Body of pancreas (tissue), 4 donors: ENCODE results near the gene PRRX1. TPM values are rescaled to one million over a fixed set of nuclear protein-coding genes. Genes with fewer than 3 reads are reported as not detected.

Experiments
- ATAC-seq: fragments of 150-250 bp; one replicate; pipeline ENCODE4 v1.9.1; 2016
- DNase-seq, 4 donors: peaks; one replicate each; pipeline ENCODE4 v3.0.0-alpha.2; 2019
- H3K27ac ChIP-seq, 4 donors: fragments of 200-600 bp; sonication (generic); 1 replicate in 3 of 4; 2 replicates in 1 of 4; pipeline versions ENCODE4 v1.5.1 to v1.6.1; 2016 to 2019; ENCODE audit warnings: mild to moderate bottlenecking in 1 of 4, mixed read lengths in 1 of 4, moderate library complexity in 1 of 4
- H3K27me3 ChIP-seq, 2 donors: fragments of 200-600 bp; sonication (generic); one replicate each; pipeline ENCODE4 v1.6.0; 2016; ENCODE audit warnings: mild to moderate bottlenecking in 1 of 2
- H3K36me3 ChIP-seq, 2 donors: fragments of 200-600 bp; sonication (generic); replicated peaks in 1 of 2; 2 replicates each; pipeline ENCODE4 v1.5.1; 2016; ENCODE audit warnings: low read depth in 2 of 2; ENCODE audit not compliant: insufficient read depth in 1 of 2
- H3K4me1 ChIP-seq: fragments of 200-600 bp; sonication (generic); one replicate; pipeline ENCODE4 v1.6.0; 2016
- H3K4me3 ChIP-seq, 2 donors: fragments of 200-600 bp; sonication (generic); 1 replicate in 1 of 2; 2 replicates in 1 of 2; pipeline ENCODE4 v1.5.1; 2016 to 2019
- H3K9me3 ChIP-seq, 3 donors: fragments of 200-600 bp; sonication (generic); 1 replicate in 2 of 3; 2 replicates in 1 of 3; pipeline ENCODE4 v1.5.1; 2016
- POLR2A ChIP-seq, 3 donors: fragments of 450-650 bp; IDR thresholded peaks; one replicate each; pipeline ENCODE4 v1.6.1; 2016; ENCODE audit warnings: antibody characterized with exemption in 3 of 3, mild to moderate bottlenecking in 2 of 3
- WGBS, 2 donors: methylation state at CpG; one replicate each; pipeline ENCODE4 v1.1.5; 2017; 5-methylcytosine and 5-hydroxymethylcytosine counted together
- intact Hi-C: fragments of 100-400 bp; cut with DNase I; formaldehyde crosslinking; loops from one replicate; pipeline ENCODE4 v1.15.1; 2023
- total RNA-seq, 2 donors: library from RNA; depleted of rRNA; stranded (reverse); fragments of >200 nt; gene quantifications; one replicate each; pipeline ENCODE4 v1.1.0, GENCODE V29; 2016
- TF ChIP-seq, protein P1 (sequence below), 7 experiments: fragments of 450-650 bp in 4 of 7; fragments of 200-600 bp in 3 of 7; sonication (generic) in 3 of 7; IDR thresholded peaks; one replicate each; pipeline ENCODE4 v1.5.1; 2016 to 2019; ENCODE audit warnings: antibody characterized with exemption in 7 of 7

The PRRX1 gene
- 1 to 10 TPM; 5.3 to 8.0 TPM for total RNA-seq

DNA sequence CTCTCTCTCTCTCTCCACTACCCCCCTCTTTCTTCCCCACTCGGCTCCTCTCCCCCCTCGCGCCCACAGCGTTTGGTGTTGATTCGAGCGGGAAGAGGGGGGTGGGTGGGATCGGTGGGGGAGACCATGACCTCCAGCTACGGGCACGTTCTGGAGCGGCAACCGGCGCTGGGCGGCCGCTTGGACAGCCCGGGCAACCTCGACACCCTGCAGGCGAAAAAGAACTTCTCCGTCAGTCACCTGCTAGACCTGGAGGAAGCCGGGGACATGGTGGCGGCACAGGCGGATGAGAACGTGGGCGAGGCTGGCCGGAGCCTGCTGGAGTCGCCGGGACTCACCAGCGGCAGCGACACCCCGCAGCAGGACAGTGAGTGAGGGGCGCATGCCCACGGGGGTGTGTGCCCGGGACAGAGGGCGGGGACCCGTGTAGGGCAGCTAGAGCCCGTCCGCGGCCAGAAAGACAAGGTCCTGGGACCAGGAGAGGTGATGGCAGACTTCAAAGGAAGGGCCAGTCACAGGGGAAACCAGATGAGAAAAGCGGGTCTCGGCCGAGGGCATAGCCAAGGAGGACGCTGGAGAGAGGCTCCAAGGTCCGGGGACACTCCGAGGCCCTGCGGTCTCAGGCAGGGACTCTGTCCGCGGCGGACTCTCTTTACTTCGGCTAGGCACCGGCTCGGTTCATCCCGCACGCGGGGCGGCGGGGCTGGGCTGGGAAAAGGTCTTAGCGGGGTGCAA is at the start of gene PRRX1:
PRRX1 (plus strand) TSS at position 39 of the 735 bp plus-strand sequence; CDS start at position 127, 88 bp downstream.
- Histone ChIP-seq H3K9me3 (no peaks in the 10 kb centered on the region), H3K27ac (peak within 1 kb of the TSS in 2 of 4 donors; percentile 18 to 26), H3K4me1 (peaks cover 36% of the 10 kb centered on the region), H3K4me3 (peak within 1 kb of the TSS; percentile 16 to 36), H3K36me3 (no peaks in the 10 kb centered on the region), H3K27me3 (peaks cover 0 to 37% of the 10 kb centered on the region in 2 donors)
- intact Hi-C loops: no loop called here
- ATAC-seq (peak; percentile 49), DNase-seq (peak in 3 of 4 donors; percentile 18 to 29 (median 27))
- no peak for TF ChIP-seq POLR2A (IDR thresholded peaks at IDR 0.05)
- TF ChIP-seq, protein P1, sequence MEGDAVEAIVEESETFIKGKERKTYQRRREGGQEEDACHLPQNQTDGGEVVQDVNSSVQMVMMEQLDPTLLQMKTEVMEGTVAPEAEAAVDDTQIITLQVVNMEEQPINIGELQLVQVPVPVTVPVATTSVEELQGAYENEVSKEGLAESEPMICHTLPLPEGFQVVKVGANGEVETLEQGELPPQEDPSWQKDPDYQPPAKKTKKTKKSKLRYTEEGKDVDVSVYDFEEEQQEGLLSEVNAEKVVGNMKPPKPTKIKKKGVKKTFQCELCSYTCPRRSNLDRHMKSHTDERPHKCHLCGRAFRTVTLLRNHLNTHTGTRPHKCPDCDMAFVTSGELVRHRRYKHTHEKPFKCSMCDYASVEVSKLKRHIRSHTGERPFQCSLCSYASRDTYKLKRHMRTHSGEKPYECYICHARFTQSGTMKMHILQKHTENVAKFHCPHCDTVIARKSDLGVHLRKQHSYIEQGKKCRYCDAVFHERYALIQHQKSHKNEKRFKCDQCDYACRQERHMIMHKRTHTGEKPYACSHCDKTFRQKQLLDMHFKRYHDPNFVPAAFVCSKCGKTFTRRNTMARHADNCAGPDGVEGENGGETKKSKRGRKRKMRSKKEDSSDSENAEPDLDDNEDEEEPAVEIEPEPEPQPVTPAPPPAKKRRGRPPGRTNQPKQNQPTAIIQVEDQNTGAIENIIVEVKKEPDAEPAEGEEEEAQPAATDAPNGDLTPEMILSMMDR (IDR thresholded peaks at IDR 0.05): no peak
- WGBS, 2 donors: 0 to 1% methylated on average over 39 to 54 of the region's 56 CpGs

DNA sequence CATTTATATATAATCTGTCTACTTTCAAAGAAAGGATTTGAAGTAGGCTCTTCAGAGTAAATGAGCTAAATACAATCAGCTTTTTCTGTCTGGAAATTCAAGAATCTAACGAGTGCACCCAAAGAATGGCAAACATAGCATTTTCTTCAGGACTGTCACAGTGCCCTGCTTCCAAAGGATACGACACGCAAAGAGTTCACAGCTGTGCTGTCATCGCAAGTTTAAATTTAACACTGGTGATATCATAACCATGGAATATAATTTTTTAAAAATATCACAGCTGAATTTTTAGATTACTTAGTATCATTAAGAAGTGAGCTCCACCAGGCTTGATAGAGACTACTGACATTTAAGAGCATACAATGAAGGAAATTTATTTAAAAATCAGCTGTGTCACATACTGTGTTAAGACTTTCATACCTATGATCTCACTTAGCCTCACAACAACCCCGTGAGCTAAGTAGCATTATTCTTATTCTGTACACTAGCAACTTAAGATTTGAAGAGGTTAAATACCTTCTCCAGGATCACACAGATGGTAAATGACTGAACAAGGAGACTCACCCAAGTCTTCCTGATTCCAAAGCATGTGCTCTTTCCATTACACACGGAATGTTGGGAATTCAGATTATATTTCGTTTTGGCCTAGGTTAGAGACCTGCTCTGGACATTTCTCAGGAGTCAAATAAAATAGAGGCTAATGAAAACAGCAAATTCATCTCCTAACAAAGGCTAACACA is 46.2 kb upstream of the PRRX1 start:
- WGBS, 2 donors: 60 to 64% methylated on average over 7 of the region's 7 CpGs
- ATAC-seq: no peak

DNA sequence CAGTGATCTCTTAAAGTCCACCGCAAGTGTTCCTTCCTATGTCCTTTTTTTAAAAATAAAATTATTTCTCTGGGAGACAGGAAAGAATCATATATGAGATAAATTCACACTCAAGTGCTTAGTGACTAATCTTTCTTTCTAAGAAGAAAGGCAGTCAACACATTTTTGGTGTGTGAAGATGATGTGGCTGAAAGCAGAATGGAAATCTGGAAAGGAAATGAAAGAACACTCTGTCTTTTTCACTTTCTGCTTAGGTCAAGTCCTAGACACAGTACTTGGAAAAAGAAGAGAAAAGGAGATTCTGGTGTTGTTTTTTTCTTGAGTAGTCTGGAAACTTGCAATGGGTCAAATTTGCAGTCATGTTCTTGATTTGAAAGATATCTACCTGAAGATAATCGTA is 45.5 kb upstream of the PRRX1 start:
- Histone ChIP-seq H3K4me3 (no peak overlapping the region), H3K27ac (no peak overlapping the region), H3K27me3 (no peaks in the 10 kb centered on the region), H3K36me3 (no peaks in the 10 kb centered on the region), H3K4me1 (no peaks in the 10 kb centered on the region), H3K9me3 (no peaks in the 10 kb centered on the region)
- intact Hi-C loops: no loop called here
- 78 to 81% methylated on average over 2 of the region's 2 CpGs for WGBS, 2 donors
- ATAC-seq (no peak), DNase-seq (no peak)
- TF ChIP-seq POLR2A (IDR thresholded peaks at IDR 0.05): no peak
- TF ChIP-seq, protein P1 (IDR thresholded peaks at IDR 0.05): no peak

More for the DNA sequence above, 46.2 kb upstream of the PRRX1 start:
- TF ChIP-seq POLR2A (IDR thresholded peaks at IDR 0.05): no peak
- TF ChIP-seq, protein P1 (IDR thresholded peaks at IDR 0.05): no peak
- H3K27ac ChIP-seq: no peak overlapping the region
- H3K36me3 ChIP-seq: no peaks in the 10 kb centered on the region
- H3K27me3 ChIP-seq: no peaks in the 10 kb centered on the region
- H3K4me3 ChIP-seq: no peak overlapping the region
- intact Hi-C loops: no loop called here
- no peak for DNase-seq
- H3K4me1 ChIP-seq: no peaks in the 10 kb centered on the region
- H3K9me3 ChIP-seq: no peaks in the 10 kb centered on the region

DNA sequence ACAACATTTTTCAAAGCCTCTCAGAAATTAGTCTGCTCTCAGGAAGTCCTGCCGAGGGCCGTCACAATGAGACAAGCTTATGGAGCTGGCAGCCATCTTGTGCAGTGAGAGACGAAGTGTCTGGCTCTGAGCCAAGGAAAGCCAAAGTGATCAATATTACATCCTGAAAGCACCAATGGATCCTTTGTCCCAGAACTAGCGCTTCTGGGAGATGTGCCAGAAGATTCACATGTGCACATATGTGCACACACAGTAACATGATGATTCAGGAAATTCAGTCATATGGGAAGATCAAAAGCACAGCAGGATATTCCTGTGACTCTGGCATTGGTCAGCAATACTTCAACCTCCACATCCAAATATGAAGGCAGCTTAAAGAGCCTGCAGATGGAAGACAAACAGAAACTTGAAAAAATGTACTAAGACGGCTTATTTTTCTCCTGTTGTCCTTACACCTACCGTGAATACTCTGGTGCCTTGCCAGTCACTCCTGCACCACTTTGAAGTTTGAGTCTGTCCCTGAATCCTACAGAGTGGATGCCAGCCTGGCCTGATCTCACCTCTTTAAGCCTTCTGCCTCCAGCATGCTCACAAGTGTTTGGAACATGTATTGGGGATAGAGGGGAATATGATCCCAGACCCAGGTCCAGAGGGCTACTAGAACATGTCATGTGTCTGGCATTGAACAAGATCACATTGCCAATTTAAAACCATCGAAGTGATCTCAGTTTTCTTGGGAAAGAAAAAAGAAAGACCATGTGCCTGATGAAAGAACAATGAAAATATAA is 44.5 kb upstream of the PRRX1 start:
- Histone ChIP-seq H3K36me3 (no peaks in the 10 kb centered on the region), H3K27ac (no peak overlapping the region), H3K4me1 (no peaks in the 10 kb centered on the region), H3K9me3 (no peaks in the 10 kb centered on the region), H3K27me3 (no peaks in the 10 kb centered on the region), H3K4me3 (no peak overlapping the region)
- DNase-seq: peak in 3 of 4 donors; percentile 6 to 26 (median 15)
- ATAC-seq: no peak
- WGBS, 2 donors: 17 to 28% methylated on average over 7 of the region's 7 CpGs
- TF ChIP-seq, protein P1 (IDR thresholded peaks at IDR 0.05): no peak
- no peak for TF ChIP-seq POLR2A (IDR thresholded peaks at IDR 0.05)
- intact Hi-C loops: no loop called here
